ENCODE data around the gene GIMAP6. TPM values are rescaled to one million over a fixed set of nuclear protein-coding genes. Genes with fewer than 3 reads are reported as not detected.
"Not testable (repeated sequence)": the region's sequence is repeated elsewhere in the genome, so short reads cannot be mapped to it uniquely, and the experiment has no call there.

Gene GIMAP6
- total RNA-seq, 1 donor = not detected

DNA sequence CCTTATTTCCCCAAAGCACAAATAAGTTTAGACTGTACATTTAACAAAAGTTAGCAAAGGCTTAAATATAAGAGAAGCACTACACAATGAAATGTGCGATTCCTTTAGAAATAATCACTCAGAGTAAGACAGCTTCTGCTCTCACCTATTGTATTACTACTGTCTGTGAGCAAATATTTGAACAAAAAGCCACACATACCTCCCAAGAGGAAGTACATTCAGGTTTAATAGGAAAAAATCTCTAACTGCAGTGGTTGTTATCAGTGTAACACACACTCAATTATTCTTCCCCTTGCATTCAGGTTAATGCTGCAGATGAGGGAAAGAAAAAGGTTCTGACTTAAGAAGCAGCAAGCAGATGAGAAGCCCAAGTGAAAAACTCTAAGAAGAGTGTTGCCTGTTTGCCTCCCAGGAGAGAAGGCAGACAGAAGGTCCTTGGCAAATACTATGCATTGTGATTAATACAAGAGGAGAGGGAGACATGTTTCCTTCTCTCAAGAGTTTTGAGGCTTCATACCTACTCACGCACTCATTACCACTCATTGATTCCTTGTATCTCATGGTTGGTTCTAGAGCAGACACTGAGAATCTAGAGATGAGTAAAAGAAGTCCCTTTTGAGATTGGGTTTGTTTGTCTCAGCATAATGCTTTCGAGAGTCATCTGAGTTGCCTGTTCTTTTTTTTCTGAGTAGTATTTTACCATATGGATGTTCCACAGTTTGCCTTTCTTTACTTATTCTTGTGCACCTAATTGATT is 51.4 kb downstream of the GIMAP6 start:
- no peak for DNase-seq (ENCODE audit: low read depth)
- TF ChIP-seq, protein P1, sequence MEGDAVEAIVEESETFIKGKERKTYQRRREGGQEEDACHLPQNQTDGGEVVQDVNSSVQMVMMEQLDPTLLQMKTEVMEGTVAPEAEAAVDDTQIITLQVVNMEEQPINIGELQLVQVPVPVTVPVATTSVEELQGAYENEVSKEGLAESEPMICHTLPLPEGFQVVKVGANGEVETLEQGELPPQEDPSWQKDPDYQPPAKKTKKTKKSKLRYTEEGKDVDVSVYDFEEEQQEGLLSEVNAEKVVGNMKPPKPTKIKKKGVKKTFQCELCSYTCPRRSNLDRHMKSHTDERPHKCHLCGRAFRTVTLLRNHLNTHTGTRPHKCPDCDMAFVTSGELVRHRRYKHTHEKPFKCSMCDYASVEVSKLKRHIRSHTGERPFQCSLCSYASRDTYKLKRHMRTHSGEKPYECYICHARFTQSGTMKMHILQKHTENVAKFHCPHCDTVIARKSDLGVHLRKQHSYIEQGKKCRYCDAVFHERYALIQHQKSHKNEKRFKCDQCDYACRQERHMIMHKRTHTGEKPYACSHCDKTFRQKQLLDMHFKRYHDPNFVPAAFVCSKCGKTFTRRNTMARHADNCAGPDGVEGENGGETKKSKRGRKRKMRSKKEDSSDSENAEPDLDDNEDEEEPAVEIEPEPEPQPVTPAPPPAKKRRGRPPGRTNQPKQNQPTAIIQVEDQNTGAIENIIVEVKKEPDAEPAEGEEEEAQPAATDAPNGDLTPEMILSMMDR (IDR thresholded peaks at IDR 0.05; ENCODE audit: insufficient read depth, low read depth, low read length) = no peak
- no peak overlapping the region for H3K4me3 ChIP-seq (ENCODE audit: low read depth, low read length)

DNA sequence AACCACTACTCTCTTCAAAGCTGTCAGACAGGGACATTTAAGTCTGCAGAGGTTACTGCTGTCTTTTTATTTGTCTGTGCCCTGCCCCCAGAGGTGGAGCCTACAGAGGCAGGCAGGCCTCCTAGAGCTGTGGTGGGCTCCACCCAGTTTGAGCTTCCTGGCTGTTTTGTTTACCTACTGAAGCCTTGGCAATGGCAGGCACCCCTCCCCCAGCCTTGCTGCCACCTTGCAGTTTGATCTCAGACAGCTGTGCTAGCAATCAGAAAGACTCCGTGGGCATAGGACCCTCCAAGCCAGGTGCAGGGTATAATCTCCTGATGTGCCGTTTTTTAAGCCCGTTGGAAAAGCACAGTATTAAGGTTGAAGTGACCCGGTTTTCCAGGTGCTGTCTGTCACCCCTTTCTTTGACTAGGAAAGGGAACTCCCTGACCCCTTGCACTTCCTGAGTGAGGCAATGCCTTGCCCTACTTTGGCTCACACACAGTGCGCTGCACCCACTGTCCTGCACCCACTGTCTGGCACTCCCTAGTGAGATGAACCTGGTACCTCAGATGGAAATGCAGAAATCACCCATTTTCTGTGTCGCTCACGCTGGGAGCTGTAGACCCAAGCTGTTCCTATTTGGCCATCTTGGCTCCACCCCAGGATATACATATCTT is 52.1 kb downstream of the GIMAP6 start:
- not testable (repeated sequence) for DNase-seq (ENCODE audit: low read depth); H3K4me3 ChIP-seq (ENCODE audit: low read depth, low read length)

Other genes starting within 250 kb of the GIMAP6 start
- gene GIMAP8, start 181.8 kb downstream of the GIMAP6 start, total RNA-seq = under 0.01 TPM in 1 of 2 replicates, not detected in the other
- not detected in 2 replicates for gene GIMAP7, start 117.5 kb downstream of the GIMAP6 start, total RNA-seq
- gene GIMAP4, start 65.0 kb downstream of the GIMAP6 start, total RNA-seq = not detected in 2 replicates
- under 0.01 and 2.6 TPM in 2 replicates for gene GIMAP2, start 53.3 kb upstream of the GIMAP6 start, total RNA-seq
- gene GIMAP1, start 84.2 kb upstream of the GIMAP6 start, total RNA-seq = not detected in 2 replicates
- gene GIMAP5, start 105.0 kb upstream of the GIMAP6 start, total RNA-seq = not detected in 2 replicates
- 0.43 TPM in 1 of 2 replicates, not detected in the other for gene TMEM176B, start 168.0 kb upstream of the GIMAP6 start, total RNA-seq
- gene TMEM176A, start 168.4 kb upstream of the GIMAP6 start, total RNA-seq = under 0.01 TPM in 1 of 2 replicates, not detected in the other
- not detected in 2 replicates for gene AOC1, start 220.1 kb upstream of the GIMAP6 start, total RNA-seq

All from fibroblast of villous mesenchyme (primary cell).